Measurements from ENCODE around the gene MAGIX.
"Not testable (repeated sequence)": the region's sequence is repeated elsewhere in the genome, so short reads cannot be mapped to it uniquely, and the experiment has no call there.

The MAGIX gene

GRCh38 chrX:49149291-49149690, 13.3 kb upstream of the MAGIX start:
- not testable (repeated sequence) for H3K36me3 ChIP-seq (ENCODE audit: insufficient read depth, low read length); H3K4me3 ChIP-seq (ENCODE audit: low read depth, low read length, poor library complexity, severe bottlenecking); H3K27ac ChIP-seq (ENCODE audit: low read depth, low read length, poor library complexity, severe bottlenecking); H3K9ac ChIP-seq (ENCODE audit: low read length); H3K79me2 ChIP-seq (ENCODE audit: insufficient read depth, low read length); H2AFZ ChIP-seq (ENCODE audit: low read length); H3K4me1 ChIP-seq (ENCODE audit: insufficient read depth, low read length, severe bottlenecking); H3K4me2 ChIP-seq (ENCODE audit: low read length); H3K9me3 ChIP-seq (ENCODE audit: low read length); H3K27me3 ChIP-seq (ENCODE audit: insufficient read depth, low read length); H3K9me2 ChIP-seq (ENCODE audit: low read depth, low read length); H3F3A ChIP-seq (ENCODE audit: insufficient read depth, low read length); H4K20me1 ChIP-seq (ENCODE audit: insufficient read depth, low read length)

- H3K9ac ChIP-seq (ENCODE audit: low read length): no peak overlapping the region
- H3K79me2 ChIP-seq (ENCODE audit: insufficient read depth, low read length): no peaks in the 10 kb centered on the region
- peaks cover 17% of the 10 kb centered on the region for H3K4me1 ChIP-seq (ENCODE audit: insufficient read depth, low read length, severe bottlenecking)
- no peaks in the 10 kb centered on the region for H3F3A ChIP-seq (ENCODE audit: insufficient read depth, low read length)
- H3K9me3 ChIP-seq (ENCODE audit: low read length): no peaks in the 10 kb centered on the region
- no peaks in the 10 kb centered on the region for H3K36me3 ChIP-seq (ENCODE audit: insufficient read depth, low read length)
- H4K20me1 ChIP-seq (ENCODE audit: insufficient read depth, low read length): no peaks in the 10 kb centered on the region
- H3K4me3 ChIP-seq (ENCODE audit: low read depth, low read length, poor library complexity, severe bottlenecking): no peak overlapping the region
- H3K27me3 ChIP-seq (ENCODE audit: insufficient read depth, low read length): no peaks in the 10 kb centered on the region
- TF ChIP-seq CTCF (IDR thresholded peaks at IDR 0.05; ENCODE audit: low read length): no peak
- TF ChIP-seq EZH2 (IDR thresholded peaks at IDR 0.05; ENCODE audit: borderline replicate concordance, low read length): no peak
- H3K27ac ChIP-seq (ENCODE audit: low read depth, low read length, poor library complexity, severe bottlenecking): no peak overlapping the region
- no peaks in the 10 kb centered on the region for H3K9me2 ChIP-seq (ENCODE audit: low read depth, low read length)
- no peak overlapping the region for H3K4me2 ChIP-seq (ENCODE audit: low read length)
- H2AFZ ChIP-seq (ENCODE audit: low read length): no peak overlapping the region
These were observed 9.1 kb upstream of the MAGIX start for GRCh38 chrX:49153467-49153866.

- peak overlapping the region; percentile 79 for H3K4me2 ChIP-seq (ENCODE audit: low read length)
- no peaks in the 10 kb centered on the region for H3K36me3 ChIP-seq (ENCODE audit: insufficient read depth, low read length)
- no peaks in the 10 kb centered on the region for H3K27me3 ChIP-seq (ENCODE audit: insufficient read depth, low read length)
- TF ChIP-seq EZH2 (IDR thresholded peaks at IDR 0.05; ENCODE audit: borderline replicate concordance, low read length) (no peak), CTCF (IDR thresholded peaks at IDR 0.05; ENCODE audit: low read length) (no peak)
- H3K79me2 ChIP-seq (ENCODE audit: insufficient read depth, low read length): no peaks in the 10 kb centered on the region
- H3K4me1 ChIP-seq (ENCODE audit: insufficient read depth, low read length, severe bottlenecking): peaks cover 17% of the 10 kb centered on the region
- peak overlapping the region; percentile 73 for H3K4me3 ChIP-seq (ENCODE audit: low read depth, low read length, poor library complexity, severe bottlenecking)
- no peaks in the 10 kb centered on the region for H3K9me3 ChIP-seq (ENCODE audit: low read length)
- peak overlapping the region; percentile 83 for H3K9ac ChIP-seq (ENCODE audit: low read length)
- H3F3A ChIP-seq (ENCODE audit: insufficient read depth, low read length): no peaks in the 10 kb centered on the region
- no peaks in the 10 kb centered on the region for H4K20me1 ChIP-seq (ENCODE audit: insufficient read depth, low read length)
- no peaks in the 10 kb centered on the region for H3K9me2 ChIP-seq (ENCODE audit: low read depth, low read length)
- H3K27ac ChIP-seq (ENCODE audit: low read depth, low read length, poor library complexity, severe bottlenecking): peak overlapping the region; percentile 76
- no peak overlapping the region; the same call in 1 of the 2 replicates for H2AFZ ChIP-seq (ENCODE audit: low read length)
These were observed 7.2 kb upstream of the MAGIX start for GRCh38 chrX:49155243-49155899.

All from OCI-LY1 (cell line).